NOMO-1 treated with dmso at 0.1 percent for 144 hours (cell line): ENCODE data around the gene MORF4L2.

Source experiments
- DNase-seq: peaks from one replicate; lab custom pipeline; 2025; ENCODE audit not compliant: unreplicated experiment; lab: John Stamatoyannopoulos, UW

The MORF4L2 gene

GRCh38 chrX:103686199-103687072 lies at the start of gene MORF4L2:
Gene MORF4L2, minus strand, starts transcription at chrX:103686699. Its CDS starts 9,672 bp downstream, at chrX:103677027.
- peak; percentile 91 for DNase-seq

GRCh38 chrX:103734125-103734760 lies 47.7 kb upstream of the MORF4L2 start:
- no peak for DNase-seq

GRCh38 chrX:103733017-103733416 lies 46.5 kb upstream of the MORF4L2 start:
- no peak for DNase-seq

- no peak for DNase-seq
Observed at GRCh38 chrX:103730796-103731493, 44.4 kb upstream of the MORF4L2 start.

GRCh38 chrX:103730147-103730795 lies 43.8 kb upstream of the MORF4L2 start:
- no peak for DNase-seq

- no peak for DNase-seq
Observed at GRCh38 chrX:103729015-103729414, 42.5 kb upstream of the MORF4L2 start.

- DNase-seq = no peak
Observed at GRCh38 chrX:103727115-103727514, 40.6 kb upstream of the MORF4L2 start.

- no peak for DNase-seq
Observed at GRCh38 chrX:103726477-103726876, 40.0 kb upstream of the MORF4L2 start.

- DNase-seq = no peak
Observed at GRCh38 chrX:103722505-103722904, 36.0 kb upstream of the MORF4L2 start.

GRCh38 chrX:103718120-103718519 lies 31.6 kb upstream of the MORF4L2 start:
- DNase-seq = no peak

GRCh38 chrX:103716962-103717361 lies 30.5 kb upstream of the MORF4L2 start:
- DNase-seq = no peak

GRCh38 chrX:103710609-103711008 lies 24.1 kb upstream of the MORF4L2 start, which contains the start of gene TMEM31:
Gene TMEM31, plus strand, starts transcription at chrX:103710909. Its CDS starts 1,350 bp downstream, at chrX:103712259.
- DNase-seq = no peak

GRCh38 chrX:103704863-103705262 lies 18.4 kb upstream of the MORF4L2 start:
- no peak for DNase-seq

- no peak for DNase-seq
Observed at GRCh38 chrX:103699243-103699642, 12.7 kb upstream of the MORF4L2 start.

- DNase-seq = no peak
Observed at GRCh38 chrX:103697687-103698086, 11.2 kb upstream of the MORF4L2 start.

- no peak for DNase-seq
Observed at GRCh38 chrX:103691059-103691458, 4.6 kb upstream of the MORF4L2 start.

GRCh38 chrX:103688946-103689345 lies 2.4 kb upstream of the MORF4L2 start:
- DNase-seq = no peak

- peak; percentile 26 for DNase-seq
Observed at GRCh38 chrX:103687696-103688201, 1.2 kb upstream of the MORF4L2 start.

- peak; percentile 71 for DNase-seq
Observed at GRCh38 chrX:103687073-103687695, 685 bp upstream of the MORF4L2 start.

- no peak for DNase-seq
Observed at GRCh38 chrX:103685396-103685795, 1.1 kb downstream of the MORF4L2 start.
